WTC11 (cell line): ENCODE data around the gene PKD2L1. TPM values are rescaled to one million over a fixed set of nuclear protein-coding genes. Genes with fewer than 3 reads are reported as not detected.

Experiments used
- ATF1 ChIP-seq: sonication (generic); formaldehyde crosslinking; IDR thresholded peaks from 2 replicates; pipeline ENCODE4 v1.8.1; 2023; ENCODE audit warnings: mild to moderate bottlenecking, moderate library complexity, missing genetic modification reagents
- ELF4 ChIP-seq: sonication (generic); formaldehyde crosslinking; IDR thresholded peaks from 2 replicates; pipeline ENCODE4 v1.8.1; 2022; ENCODE audit warnings: low read depth, mild to moderate bottlenecking, moderate library complexity, missing genetic modification reagents
- EMX1 ChIP-seq: fragments of 250-450 bp; sonication (Bioruptor Pico); IDR thresholded peaks from 2 replicates; pipeline ENCODE4 v1.8.0; 2021; ENCODE audit warnings: mild to moderate bottlenecking
- ETV6 ChIP-seq: sonication (generic); formaldehyde crosslinking; IDR thresholded peaks from 2 replicates; pipeline ENCODE4 v1.8.1; 2022; ENCODE audit warnings: mild to moderate bottlenecking, missing genetic modification reagents
- FOXJ3 ChIP-seq: sonication (generic); formaldehyde crosslinking; IDR thresholded peaks from 2 replicates; pipeline ENCODE4 v1.9.0; 2021; ENCODE audit warnings: missing genetic modification reagents, mild to moderate bottlenecking, borderline replicate concordance
- IRF2 ChIP-seq: sonication (generic); formaldehyde crosslinking; IDR thresholded peaks from 2 replicates; pipeline ENCODE4 v1.8.0; 2022; ENCODE audit warnings: low read depth, missing genetic modification reagents, borderline replicate concordance
- NR3C1 ChIP-seq: sonication (generic); formaldehyde crosslinking; conservative IDR thresholded peaks from 2 replicates; pipeline ENCODE4 v1.8.1; 2023; ENCODE audit warnings: low read depth, mild to moderate bottlenecking, missing genetic modification reagents
- OVOL2 ChIP-seq: fragments of 250-450 bp; sonication (Bioruptor Pico); IDR thresholded peaks from 2 replicates; pipeline ENCODE4 v1.9.0; 2021; ENCODE audit warnings: mild to moderate bottlenecking, borderline replicate concordance
- SP1 ChIP-seq: sonication (generic); formaldehyde crosslinking; conservative IDR thresholded peaks from 2 replicates; pipeline ENCODE4 v1.8.1; 2022; ENCODE audit warnings: missing genetic modification reagents
- TCF7 ChIP-seq: sonication (generic); formaldehyde crosslinking; IDR thresholded peaks from 2 replicates; pipeline ENCODE4 v1.8.0; 2022; ENCODE audit warnings: mild to moderate bottlenecking, low read depth, missing genetic modification reagents, moderate library complexity
- TEAD1 ChIP-seq: sonication (generic); formaldehyde crosslinking; IDR thresholded peaks from 2 replicates; pipeline ENCODE4 v1.8.0; 2022; ENCODE audit warnings: mild to moderate bottlenecking, missing genetic modification reagents
- TEAD4 ChIP-seq: sonication (generic); formaldehyde crosslinking; IDR thresholded peaks from 2 replicates; pipeline ENCODE4 v1.8.0; 2022; ENCODE audit warnings: mild to moderate bottlenecking, missing genetic modification reagents
- TP53 ChIP-seq: sonication (generic); formaldehyde crosslinking; IDR thresholded peaks from 2 replicates; pipeline ENCODE4 v1.8.1; 2023; ENCODE audit warnings: mild to moderate bottlenecking, missing genetic modification reagents
- ZNF121 ChIP-seq: sonication (generic); formaldehyde crosslinking; IDR thresholded peaks from 2 replicates; pipeline ENCODE4 v1.8.0; 2023; ENCODE audit warnings: missing genetic modification reagents
- ZNF138 ChIP-seq: sonication (generic); formaldehyde crosslinking; conservative IDR thresholded peaks from 2 replicates; pipeline ENCODE4 v1.8.1; 2022; ENCODE audit warnings: mild to moderate bottlenecking, moderate library complexity, missing genetic modification reagents
- ZNF219 ChIP-seq: sonication (generic); formaldehyde crosslinking; IDR thresholded peaks from 2 replicates; pipeline ENCODE4 v1.8.0; 2023; ENCODE audit warnings: missing genetic modification reagents, mild to moderate bottlenecking, borderline replicate concordance
- ZNF232 ChIP-seq: sonication (generic); formaldehyde crosslinking; IDR thresholded peaks from 2 replicates; pipeline ENCODE4 v1.8.0; 2022; ENCODE audit warnings: mild to moderate bottlenecking, missing genetic modification reagents
- ZNF317 ChIP-seq: sonication (generic); formaldehyde crosslinking; IDR thresholded peaks from 2 replicates; pipeline ENCODE4 v1.8.1; 2023; ENCODE audit warnings: low read depth, mild to moderate bottlenecking, moderate library complexity, missing genetic modification reagents, borderline replicate concordance
- ZNF416 ChIP-seq: fragments of 250-450 bp; sonication (Bioruptor Pico); IDR thresholded peaks from 2 replicates; pipeline ENCODE4 v1.9.0; 2021; ENCODE audit warnings: mild to moderate bottlenecking, inconsistent platforms
- total RNA-seq: library from RNA; stranded (reverse); gene quantifications from 3 replicates; pipeline ENCODE4 v1.2.3, GENCODE V29; 2021
- TF ChIP-seq, protein P1 (sequence below): sonication (generic); formaldehyde crosslinking; IDR thresholded peaks from 2 replicates; pipeline ENCODE4 v1.8.1; 2022; ENCODE audit warnings: low read depth, mild to moderate bottlenecking, moderate library complexity, missing genetic modification reagents, borderline replicate concordance
- TF ChIP-seq, protein P2 (sequence below): sonication (generic); formaldehyde crosslinking; IDR thresholded peaks from 2 replicates; pipeline ENCODE4 v1.8.0; 2022; ENCODE audit warnings: missing genetic modification reagents
- TF ChIP-seq, protein P3 (sequence below): sonication (generic); formaldehyde crosslinking; conservative IDR thresholded peaks from 2 replicates; pipeline ENCODE4 v1.8.1; 2022; ENCODE audit warnings: mild to moderate bottlenecking, missing genetic modification reagents
- TF ChIP-seq, protein P4 (sequence below): fragments of 250-450 bp; sonication (Bioruptor Pico); IDR thresholded peaks from 2 replicates; pipeline ENCODE4 v2.1.2; 2022; ENCODE audit warnings: mild to moderate bottlenecking, moderate library complexity
- TF ChIP-seq, protein P5 (sequence below): sonication (generic); formaldehyde crosslinking; IDR thresholded peaks from 2 replicates; pipeline ENCODE4 v1.8.1; 2023; ENCODE audit warnings: mild to moderate bottlenecking, missing genetic modification reagents, moderate library complexity
- TF ChIP-seq, protein P6 (sequence below): fragments of 250-450 bp; sonication (Bioruptor Pico); IDR thresholded peaks from 2 replicates; pipeline ENCODE4 v1.9.0; 2021; ENCODE audit warnings: mild to moderate bottlenecking
- TF ChIP-seq, protein P7 (sequence below): sonication (generic); formaldehyde crosslinking; IDR thresholded peaks from 2 replicates; pipeline ENCODE4 v1.8.0; 2023; ENCODE audit warnings: mild to moderate bottlenecking, missing genetic modification reagents
- TF ChIP-seq, protein P8 (sequence below): fragments of 250-450 bp; sonication (Bioruptor Pico); IDR thresholded peaks from 2 replicates; pipeline ENCODE4 v1.8.0; 2021; ENCODE audit warnings: mild to moderate bottlenecking

The PKD2L1 gene
- total RNA-seq, 1 experiment from 2014 or later = not detected

DNA sequence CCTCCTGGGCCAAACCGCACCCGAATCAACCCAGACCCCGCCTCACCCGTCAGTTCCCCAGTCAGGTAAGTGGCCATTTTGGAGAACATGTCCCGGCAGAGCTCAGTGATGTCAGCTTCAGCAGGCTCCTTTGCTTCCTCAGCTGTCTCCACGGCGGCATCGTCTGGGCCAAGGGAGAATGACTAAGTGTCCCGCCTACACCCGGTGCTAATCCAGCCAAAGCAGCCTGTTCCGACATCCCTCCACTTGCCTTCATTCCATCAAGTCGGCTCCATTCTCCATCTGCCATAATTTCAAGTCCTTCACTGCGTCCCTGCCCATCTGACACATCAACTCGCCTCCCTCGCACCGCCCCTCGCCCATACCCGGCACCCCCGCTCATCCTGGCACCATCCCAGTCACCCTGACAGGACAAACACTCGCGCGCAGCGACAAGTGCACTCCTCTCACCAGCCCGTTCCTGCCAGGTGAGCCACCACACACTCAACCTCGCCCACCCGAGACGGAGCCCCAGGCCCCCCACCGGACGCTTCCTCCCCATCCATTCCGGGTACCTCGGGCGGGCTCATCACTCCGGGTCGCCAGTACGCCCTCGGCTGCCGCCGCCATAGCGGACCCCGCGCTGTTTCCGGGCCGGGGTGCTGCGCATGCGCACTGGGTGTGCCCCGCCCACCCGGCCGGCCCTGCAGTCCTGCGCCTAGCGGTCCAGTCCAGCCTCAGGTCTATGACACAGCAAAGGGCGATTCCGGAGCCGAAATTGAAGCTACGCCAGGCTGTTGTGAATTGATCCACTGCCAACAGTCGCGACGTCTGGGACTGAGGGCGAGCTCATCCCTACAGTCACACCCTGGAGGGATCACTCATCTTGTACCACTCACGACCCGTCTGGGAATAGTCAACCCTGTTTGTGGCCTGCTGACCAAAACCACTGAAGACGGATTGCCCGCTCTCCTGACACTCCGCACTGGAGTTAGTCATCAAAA, 43.7 kb downstream of the PKD2L1 start, which contains the start of gene BLOC1S2 (continued):
- TF ChIP-seq, protein P1, sequence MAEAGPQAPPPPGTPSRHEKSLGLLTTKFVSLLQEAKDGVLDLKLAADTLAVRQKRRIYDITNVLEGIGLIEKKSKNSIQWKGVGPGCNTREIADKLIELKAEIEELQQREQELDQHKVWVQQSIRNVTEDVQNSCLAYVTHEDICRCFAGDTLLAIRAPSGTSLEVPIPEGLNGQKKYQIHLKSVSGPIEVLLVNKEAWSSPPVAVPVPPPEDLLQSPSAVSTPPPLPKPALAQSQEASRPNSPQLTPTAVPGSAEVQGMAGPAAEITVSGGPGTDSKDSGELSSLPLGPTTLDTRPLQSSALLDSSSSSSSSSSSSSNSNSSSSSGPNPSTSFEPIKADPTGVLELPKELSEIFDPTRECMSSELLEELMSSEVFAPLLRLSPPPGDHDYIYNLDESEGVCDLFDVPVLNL (CRISPR knock-in tag) = no peak
- TF ChIP-seq TEAD4 (0 out of 2 replicates have a peak, but pooled peaks have one; percentile 20), NR3C1 (CRISPR knock-in tag) (no peak), IRF2 (no peak), ZNF219 (no peak), ZNF317 (CRISPR knock-in tag) (no peak), ZNF232 (CRISPR knock-in tag) (no peak; the same call in 1 of the 2 replicates), TCF7 (CRISPR knock-in tag) (no peak), ELF4 (CRISPR knock-in tag) (no peak), ZNF416 (CRISPR knock-in tag) (no peak), OVOL2 (no peak), TEAD1 (CRISPR knock-in tag) (peak; percentile 77; the same call in 1 of the 2 replicates), FOXJ3 (CRISPR knock-in tag) (no peak), ZNF138 (CRISPR knock-in tag) (no peak), EMX1 (CRISPR knock-in tag) (no peak), ZNF121 (CRISPR knock-in tag) (no peak), TP53 (no peak), SP1 (CRISPR knock-in tag) (peak; percentile 66), ATF1 (CRISPR knock-in tag) (no peak), ETV6 (peak; percentile 81)
- TF ChIP-seq, protein P2, sequence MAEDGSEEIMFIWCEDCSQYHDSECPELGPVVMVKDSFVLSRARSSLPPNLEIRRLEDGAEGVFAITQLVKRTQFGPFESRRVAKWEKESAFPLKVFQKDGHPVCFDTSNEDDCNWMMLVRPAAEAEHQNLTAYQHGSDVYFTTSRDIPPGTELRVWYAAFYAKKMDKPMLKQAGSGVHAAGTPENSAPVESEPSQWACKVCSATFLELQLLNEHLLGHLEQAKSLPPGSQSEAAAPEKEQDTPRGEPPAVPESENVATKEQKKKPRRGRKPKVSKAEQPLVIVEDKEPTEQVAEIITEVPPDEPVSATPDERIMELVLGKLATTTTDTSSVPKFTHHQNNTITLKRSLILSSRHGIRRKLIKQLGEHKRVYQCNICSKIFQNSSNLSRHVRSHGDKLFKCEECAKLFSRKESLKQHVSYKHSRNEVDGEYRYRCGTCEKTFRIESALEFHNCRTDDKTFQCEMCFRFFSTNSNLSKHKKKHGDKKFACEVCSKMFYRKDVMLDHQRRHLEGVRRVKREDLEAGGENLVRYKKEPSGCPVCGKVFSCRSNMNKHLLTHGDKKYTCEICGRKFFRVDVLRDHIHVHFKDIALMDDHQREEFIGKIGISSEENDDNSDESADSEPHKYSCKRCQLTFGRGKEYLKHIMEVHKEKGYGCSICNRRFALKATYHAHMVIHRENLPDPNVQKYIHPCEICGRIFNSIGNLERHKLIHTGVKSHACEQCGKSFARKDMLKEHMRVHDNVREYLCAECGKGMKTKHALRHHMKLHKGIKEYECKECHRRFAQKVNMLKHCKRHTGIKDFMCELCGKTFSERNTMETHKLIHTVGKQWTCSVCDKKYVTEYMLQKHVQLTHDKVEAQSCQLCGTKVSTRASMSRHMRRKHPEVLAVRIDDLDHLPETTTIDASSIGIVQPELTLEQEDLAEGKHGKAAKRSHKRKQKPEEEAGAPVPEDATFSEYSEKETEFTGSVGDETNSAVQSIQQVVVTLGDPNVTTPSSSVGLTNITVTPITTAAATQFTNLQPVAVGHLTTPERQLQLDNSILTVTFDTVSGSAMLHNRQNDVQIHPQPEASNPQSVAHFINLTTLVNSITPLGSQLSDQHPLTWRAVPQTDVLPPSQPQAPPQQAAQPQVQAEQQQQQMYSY (CRISPR knock-in tag) = no peak; the same call in 1 of the 2 replicates
- TF ChIP-seq, protein P3, sequence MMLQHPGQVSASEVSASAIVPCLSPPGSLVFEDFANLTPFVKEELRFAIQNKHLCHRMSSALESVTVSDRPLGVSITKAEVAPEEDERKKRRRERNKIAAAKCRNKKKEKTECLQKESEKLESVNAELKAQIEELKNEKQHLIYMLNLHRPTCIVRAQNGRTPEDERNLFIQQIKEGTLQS (CRISPR knock-in tag) = no peak
- TF ChIP-seq, protein P4, sequence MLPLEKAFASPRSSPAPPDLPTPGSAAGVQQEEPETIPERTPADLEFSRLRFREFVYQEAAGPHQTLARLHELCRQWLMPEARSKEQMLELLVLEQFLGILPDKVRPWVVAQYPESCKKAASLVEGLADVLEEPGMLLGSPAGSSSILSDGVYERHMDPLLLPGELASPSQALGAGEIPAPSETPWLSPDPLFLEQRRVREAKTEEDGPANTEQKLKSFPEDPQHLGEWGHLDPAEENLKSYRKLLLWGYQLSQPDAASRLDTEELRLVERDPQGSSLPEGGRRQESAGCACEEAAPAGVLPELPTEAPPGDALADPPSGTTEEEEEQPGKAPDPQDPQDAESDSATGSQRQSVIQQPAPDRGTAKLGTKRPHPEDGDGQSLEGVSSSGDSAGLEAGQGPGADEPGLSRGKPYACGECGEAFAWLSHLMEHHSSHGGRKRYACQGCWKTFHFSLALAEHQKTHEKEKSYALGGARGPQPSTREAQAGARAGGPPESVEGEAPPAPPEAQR (CRISPR knock-in tag) = no peak
- TF ChIP-seq, protein P5, sequence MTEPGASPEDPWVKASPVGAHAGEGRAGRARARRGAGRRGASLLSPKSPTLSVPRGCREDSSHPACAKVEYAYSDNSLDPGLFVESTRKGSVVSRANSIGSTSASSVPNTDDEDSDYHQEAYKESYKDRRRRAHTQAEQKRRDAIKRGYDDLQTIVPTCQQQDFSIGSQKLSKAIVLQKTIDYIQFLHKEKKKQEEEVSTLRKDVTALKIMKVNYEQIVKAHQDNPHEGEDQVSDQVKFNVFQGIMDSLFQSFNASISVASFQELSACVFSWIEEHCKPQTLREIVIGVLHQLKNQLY (CRISPR knock-in tag) = no peak
- TF ChIP-seq, protein P6, sequence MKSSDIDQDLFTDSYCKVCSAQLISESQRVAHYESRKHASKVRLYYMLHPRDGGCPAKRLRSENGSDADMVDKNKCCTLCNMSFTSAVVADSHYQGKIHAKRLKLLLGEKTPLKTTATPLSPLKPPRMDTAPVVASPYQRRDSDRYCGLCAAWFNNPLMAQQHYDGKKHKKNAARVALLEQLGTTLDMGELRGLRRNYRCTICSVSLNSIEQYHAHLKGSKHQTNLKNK = no peak
- TF ChIP-seq, protein P7, sequence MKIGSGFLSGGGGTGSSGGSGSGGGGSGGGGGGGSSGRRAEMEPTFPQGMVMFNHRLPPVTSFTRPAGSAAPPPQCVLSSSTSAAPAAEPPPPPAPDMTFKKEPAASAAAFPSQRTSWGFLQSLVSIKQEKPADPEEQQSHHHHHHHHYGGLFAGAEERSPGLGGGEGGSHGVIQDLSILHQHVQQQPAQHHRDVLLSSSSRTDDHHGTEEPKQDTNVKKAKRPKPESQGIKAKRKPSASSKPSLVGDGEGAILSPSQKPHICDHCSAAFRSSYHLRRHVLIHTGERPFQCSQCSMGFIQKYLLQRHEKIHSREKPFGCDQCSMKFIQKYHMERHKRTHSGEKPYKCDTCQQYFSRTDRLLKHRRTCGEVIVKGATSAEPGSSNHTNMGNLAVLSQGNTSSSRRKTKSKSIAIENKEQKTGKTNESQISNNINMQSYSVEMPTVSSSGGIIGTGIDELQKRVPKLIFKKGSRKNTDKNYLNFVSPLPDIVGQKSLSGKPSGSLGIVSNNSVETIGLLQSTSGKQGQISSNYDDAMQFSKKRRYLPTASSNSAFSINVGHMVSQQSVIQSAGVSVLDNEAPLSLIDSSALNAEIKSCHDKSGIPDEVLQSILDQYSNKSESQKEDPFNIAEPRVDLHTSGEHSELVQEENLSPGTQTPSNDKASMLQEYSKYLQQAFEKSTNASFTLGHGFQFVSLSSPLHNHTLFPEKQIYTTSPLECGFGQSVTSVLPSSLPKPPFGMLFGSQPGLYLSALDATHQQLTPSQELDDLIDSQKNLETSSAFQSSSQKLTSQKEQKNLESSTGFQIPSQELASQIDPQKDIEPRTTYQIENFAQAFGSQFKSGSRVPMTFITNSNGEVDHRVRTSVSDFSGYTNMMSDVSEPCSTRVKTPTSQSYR (CRISPR knock-in tag) = peak; percentile 25; the same call in 1 of the 2 replicates
- TF ChIP-seq, protein P8, sequence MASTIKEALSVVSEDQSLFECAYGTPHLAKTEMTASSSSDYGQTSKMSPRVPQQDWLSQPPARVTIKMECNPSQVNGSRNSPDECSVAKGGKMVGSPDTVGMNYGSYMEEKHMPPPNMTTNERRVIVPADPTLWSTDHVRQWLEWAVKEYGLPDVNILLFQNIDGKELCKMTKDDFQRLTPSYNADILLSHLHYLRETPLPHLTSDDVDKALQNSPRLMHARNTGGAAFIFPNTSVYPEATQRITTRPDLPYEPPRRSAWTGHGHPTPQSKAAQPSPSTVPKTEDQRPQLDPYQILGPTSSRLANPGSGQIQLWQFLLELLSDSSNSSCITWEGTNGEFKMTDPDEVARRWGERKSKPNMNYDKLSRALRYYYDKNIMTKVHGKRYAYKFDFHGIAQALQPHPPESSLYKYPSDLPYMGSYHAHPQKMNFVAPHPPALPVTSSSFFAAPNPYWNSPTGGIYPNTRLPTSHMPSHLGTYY (CRISPR knock-in tag) = no peak
